Measurements from ENCODE around the gene RRAGC.

GRCh38 chr1:38860454-38860795 is 853 bp upstream of the RRAGC start:
- TF ChIP-seq POLR2A (IDR thresholded peaks at IDR 0.05) (no peak), CTCF (IDR thresholded peaks at IDR 0.05) (no peak)

All from Peyer's patch (tissue), 4 donors.